ENCODE data around the gene TBC1D2B.

TBC1D2B gene

DNA sequence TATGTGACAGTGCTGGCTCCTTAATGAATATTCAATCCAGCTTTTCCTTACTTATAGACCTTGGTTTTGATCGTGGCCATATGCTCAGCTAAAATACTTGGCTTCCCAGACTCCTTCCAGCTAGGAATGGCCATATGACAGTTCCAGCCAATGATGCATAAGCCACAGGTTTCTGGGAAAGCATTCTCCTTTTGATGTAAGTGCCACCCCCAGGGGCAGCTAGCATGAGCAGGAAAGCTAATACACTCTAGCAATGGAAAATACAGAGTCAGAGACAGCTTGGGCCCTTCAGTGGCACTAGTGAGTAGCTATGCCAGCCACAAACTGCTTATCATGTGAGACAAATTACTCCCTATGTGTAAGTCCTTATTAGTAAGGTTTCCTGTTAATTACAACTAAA lies 26.7 kb downstream of the TBC1D2B start:
- H3K4me3 Mint-ChIP-seq, result peak overlapping the region; percentile 74 to 76
- no peak for ATAC-seq (replicated peaks)
- H3K27me3 Mint-ChIP-seq, result no peaks in the 10 kb centered on the region
- DNase-seq, result no peak
- peak overlapping the region; percentile 95 to 96 for H3K27ac Mint-ChIP-seq
- peaks cover 66% of the 10 kb centered on the region for H3K36me3 Mint-ChIP-seq (ENCODE audit: insufficient read depth)
- peaks cover 79 to 92% of the 10 kb centered on the region in 2 donors for H3K4me1 Mint-ChIP-seq (ENCODE audit: low read depth in 2 of 2)
- no peaks in the 10 kb centered on the region for H3K9me3 Mint-ChIP-seq

DNA sequence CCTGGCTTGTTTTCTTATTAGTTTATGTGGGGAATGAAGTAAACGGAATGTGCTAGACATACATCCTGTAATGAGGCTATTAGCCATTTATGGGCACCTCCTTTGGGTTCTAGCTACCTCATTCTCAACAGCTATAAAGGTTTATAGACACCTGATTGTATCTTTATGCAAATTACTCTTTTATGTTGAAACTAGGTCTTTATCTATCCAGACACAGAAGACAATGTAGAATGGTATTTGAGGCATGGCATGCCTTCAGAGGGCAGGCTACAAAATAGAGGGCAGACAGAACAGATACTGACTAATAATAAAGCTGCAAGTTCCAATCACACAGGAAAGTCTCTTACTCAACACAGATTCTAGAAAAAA lies 27.1 kb downstream of the TBC1D2B start:
- ATAC-seq (replicated peaks) (peak; percentile 66), DNase-seq (no peak)
- Mint-ChIP-seq H3K36me3 (ENCODE audit: insufficient read depth) (peaks cover 67% of the 10 kb centered on the region), H3K9me3 (no peaks in the 10 kb centered on the region), H3K4me1 (ENCODE audit: low read depth in 2 of 2) (peaks cover 77 to 89% of the 10 kb centered on the region in 2 donors), H3K27me3 (no peaks in the 10 kb centered on the region), H3K4me3 (peak overlapping the region; percentile 74 to 76), H3K27ac (peak overlapping the region; percentile 95 to 96)

DNA sequence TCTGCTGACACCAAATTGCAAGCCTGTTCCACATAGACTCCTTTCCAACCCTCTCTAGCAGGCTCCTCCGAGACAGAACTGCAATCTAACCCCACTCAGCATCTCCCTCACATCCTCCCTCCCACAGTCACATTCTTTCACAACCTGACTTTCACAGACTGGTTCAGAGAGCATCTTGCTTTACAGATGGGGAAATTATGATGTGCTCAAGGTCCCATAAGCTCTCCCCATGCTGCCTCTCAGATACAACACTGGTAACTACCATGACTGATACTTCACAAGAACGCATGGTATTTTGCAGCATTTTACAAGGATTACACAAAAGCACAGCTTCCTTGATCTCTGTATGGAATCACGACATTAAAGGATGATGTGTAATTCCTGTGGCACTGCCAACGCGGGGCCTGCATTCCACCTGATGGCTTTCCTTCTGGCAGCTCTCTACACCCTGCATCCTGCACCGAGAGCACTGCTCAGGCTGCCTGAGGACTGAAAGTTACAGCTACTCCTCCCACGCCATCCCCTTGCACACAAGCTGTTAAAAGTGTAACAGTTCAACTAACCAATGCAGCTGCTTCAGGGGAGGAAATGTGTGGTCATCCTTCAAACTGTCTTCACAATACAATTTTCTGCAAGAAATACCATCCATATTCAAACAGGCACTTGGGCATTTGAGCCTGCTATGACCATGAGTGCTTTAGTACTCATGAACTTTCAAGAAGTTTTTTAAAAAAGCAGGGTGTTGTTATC lies 27.6 kb downstream of the TBC1D2B start:
- peak overlapping the region; percentile 95 to 96 for H3K27ac Mint-ChIP-seq
- H3K36me3 Mint-ChIP-seq (ENCODE audit: insufficient read depth), result peaks cover 66% of the 10 kb centered on the region
- peak in 2 of 3 experiments; percentile 45 to 55 for DNase-seq

DNA sequence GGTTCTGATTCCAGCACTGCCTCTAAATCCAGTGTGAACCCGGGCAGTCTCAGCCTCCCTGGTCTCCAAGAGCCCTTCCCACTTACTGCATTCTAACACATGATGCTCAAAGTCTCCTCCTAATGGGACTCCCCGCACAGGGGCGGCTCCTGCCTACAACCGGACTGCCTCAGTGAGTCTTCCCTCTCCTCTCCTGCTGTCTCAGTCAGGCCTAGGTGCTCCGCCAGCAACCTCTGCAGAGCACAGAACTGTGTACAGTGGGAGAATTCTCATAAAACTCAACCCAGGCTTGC lies 28.9 kb downstream of the TBC1D2B start:
- Mint-ChIP-seq H3K36me3 (ENCODE audit: insufficient read depth) (peaks cover 73% of the 10 kb centered on the region), H3K9me3 (no peaks in the 10 kb centered on the region), H3K4me3 (peak overlapping the region; percentile 74 to 76), H3K4me1 (ENCODE audit: low read depth in 2 of 2) (peaks cover 79 to 88% of the 10 kb centered on the region in 2 donors), H3K27me3 (no peaks in the 10 kb centered on the region), H3K27ac (peak overlapping the region; percentile 95 to 96)
- no peak for DNase-seq
- no peak for ATAC-seq (replicated peaks)

More for the DNA sequence above, 27.6 kb downstream of the TBC1D2B start:
- peak overlapping the region; percentile 74 to 76 for H3K4me3 Mint-ChIP-seq
- no peaks in the 10 kb centered on the region for H3K9me3 Mint-ChIP-seq
- ATAC-seq (replicated peaks), result peak; percentile 36
- H3K27me3 Mint-ChIP-seq, result no peaks in the 10 kb centered on the region
- peaks cover 75 to 89% of the 10 kb centered on the region in 2 donors for H3K4me1 Mint-ChIP-seq (ENCODE audit: low read depth in 2 of 2)

DNA sequence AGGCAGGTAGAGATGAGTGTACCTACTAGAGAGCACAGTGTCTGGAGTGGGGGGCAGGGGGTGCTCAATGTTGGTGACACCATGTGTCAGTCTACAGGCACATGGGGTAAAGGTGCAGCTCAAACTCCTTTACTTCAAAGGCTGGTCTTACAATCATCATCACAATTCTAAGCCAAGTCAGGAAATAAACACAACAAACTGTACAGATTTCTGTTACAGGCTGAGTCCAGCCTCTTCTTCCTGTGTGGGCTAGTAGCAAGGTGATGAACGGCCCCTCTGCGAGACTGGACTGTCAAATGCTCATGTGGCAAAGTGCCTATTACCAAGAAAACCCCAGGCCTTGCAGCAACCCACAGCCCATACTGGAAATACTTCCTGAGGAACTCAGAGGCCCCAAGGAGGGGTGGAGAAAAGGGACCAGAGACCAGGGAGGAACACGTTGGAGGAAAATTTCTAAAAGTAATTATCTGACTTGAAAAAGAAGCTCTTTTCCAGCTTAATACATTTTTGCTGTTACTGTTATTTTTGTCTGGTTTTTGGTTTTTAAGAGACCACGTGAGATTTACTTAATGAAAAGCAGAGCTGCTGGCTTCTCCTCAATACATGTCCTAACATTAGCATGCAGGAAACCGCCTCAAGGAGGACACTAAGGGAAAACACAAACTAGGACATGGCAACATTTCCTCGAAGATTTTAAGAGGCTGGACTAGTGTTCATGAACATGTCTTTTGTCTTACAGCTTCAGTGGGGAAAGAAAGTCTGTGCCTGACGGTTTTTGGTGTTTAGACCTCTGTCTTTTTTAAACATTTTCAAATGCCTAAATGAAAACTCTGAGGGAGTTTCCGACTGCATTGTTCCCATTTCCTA lies 29.5 kb downstream of the TBC1D2B start:
- Mint-ChIP-seq H3K4me3 (peak overlapping the region; percentile 74 to 76), H3K4me1 (ENCODE audit: low read depth in 2 of 2) (peaks cover 82 to 83% of the 10 kb centered on the region in 2 donors), H3K9me3 (no peaks in the 10 kb centered on the region), H3K27ac (peak overlapping the region; percentile 95 to 96), H3K27me3 (no peaks in the 10 kb centered on the region), H3K36me3 (ENCODE audit: insufficient read depth) (peaks cover 78% of the 10 kb centered on the region)
- DNase-seq, result peak in 2 of 3 experiments; percentile 46 to 50
- ATAC-seq (replicated peaks), result peak; percentile 34

DNA sequence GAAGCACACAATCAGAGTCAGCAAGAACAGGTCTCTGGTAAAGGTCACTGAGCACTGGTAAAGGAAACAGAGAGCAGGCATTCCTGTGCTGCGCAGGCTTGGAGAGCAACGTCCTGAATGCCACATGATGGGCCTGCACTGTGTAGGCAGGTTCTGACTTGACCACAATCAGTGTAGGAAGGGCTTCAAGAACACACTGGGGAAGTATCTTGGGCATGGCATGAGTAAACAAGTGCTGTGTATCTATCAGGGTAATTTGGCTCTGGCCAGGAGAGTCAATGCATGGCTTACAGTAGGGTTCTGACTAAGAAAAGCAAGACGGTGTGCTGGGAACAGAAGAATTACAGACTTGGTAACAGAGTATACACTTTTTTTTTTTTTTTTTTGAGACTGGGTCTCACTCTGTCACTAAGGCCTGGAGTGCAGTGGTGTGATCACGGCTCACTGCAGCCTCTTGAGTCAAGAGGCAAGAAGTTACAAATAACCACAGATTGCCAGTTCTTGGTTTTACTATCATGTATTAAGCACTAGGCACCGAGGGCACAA lies 30.6 kb downstream of the TBC1D2B start:
- Mint-ChIP-seq H3K27me3 (no peaks in the 10 kb centered on the region), H3K36me3 (ENCODE audit: insufficient read depth) (peaks cover 76% of the 10 kb centered on the region), H3K4me1 (ENCODE audit: low read depth in 2 of 2) (peaks cover 79 to 81% of the 10 kb centered on the region in 2 donors), H3K4me3 (peak overlapping the region; percentile 73 to 74), H3K9me3 (no peaks in the 10 kb centered on the region), H3K27ac (peak overlapping the region; percentile 95 to 96)
- DNase-seq (peak in 1 of 3 experiments; percentile 39), ATAC-seq (replicated peaks) (peak; percentile 16)

DNA sequence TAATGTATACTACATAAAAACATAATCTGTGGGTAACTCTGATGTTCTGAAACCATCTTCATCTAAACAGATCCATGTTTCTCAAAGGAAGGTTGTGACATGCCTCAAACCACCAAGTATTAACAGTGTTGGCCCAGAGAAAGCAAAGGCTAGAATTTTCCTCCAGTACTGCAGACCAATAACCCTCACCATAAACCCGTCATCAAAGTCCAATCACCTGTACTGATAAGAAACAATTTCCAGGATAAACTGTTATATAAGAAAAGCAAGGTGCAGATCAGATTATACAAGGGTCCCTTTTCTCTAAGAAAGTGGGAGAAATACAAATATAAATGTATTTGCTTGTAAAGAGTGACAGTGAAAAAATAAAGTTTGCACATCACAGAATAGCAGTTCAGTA lies 32.3 kb downstream of the TBC1D2B start:
- Mint-ChIP-seq H3K36me3 (ENCODE audit: insufficient read depth) (peaks cover 68% of the 10 kb centered on the region), H3K27ac (peak overlapping the region; percentile 95 to 96), H3K4me1 (ENCODE audit: low read depth in 2 of 2) (peaks cover 68 to 75% of the 10 kb centered on the region in 2 donors), H3K9me3 (no peaks in the 10 kb centered on the region), H3K4me3 (peak overlapping the region; percentile 37 to 43), H3K27me3 (no peaks in the 10 kb centered on the region)
- ATAC-seq (replicated peaks), result no peak
- DNase-seq, result no peak

DNA sequence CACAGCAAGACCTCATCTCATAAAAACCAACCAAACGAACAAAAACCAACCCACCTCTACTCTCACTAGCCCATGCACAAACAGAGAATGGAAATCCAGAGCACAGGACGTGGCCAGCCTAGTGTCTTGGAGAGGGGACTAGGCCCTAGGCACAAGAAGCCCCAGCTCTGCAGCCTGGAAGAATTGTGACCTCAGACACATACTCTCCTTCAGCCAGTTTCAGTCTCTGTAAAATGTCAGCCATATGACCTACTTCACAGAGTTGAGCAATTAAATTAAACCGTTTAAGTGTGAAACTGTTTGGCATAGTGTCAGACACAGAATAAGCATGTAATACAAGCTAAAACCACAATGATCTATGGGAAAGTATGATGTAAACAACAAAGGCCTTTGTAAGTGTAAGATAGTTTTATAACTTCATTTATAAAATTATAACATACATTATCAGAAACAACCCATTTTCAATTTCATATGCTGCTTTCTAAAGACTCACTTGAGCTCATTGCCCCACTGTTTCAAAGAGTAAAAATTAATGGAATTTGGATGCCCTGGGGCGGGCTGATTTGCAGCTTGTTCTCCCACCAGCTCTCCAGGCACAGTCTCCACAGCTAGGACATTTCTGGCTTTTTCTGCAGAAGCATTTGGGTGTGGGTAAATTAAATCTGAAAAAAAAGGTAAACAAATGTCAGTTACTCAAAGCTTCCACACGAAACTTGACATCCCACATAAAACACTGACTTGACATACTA lies 32.9 kb downstream of the TBC1D2B start:
- Mint-ChIP-seq H3K36me3 (ENCODE audit: insufficient read depth) (peaks cover 65% of the 10 kb centered on the region), H3K4me1 (ENCODE audit: low read depth in 2 of 2) (peaks cover 68 to 75% of the 10 kb centered on the region in 2 donors), H3K9me3 (no peaks in the 10 kb centered on the region), H3K27ac (peak overlapping the region; percentile 95 to 96), H3K27me3 (no peaks in the 10 kb centered on the region), H3K4me3 (peak overlapping the region; percentile 74)
- peak; percentile 41 to 46 (median 45) for DNase-seq
- peak; percentile 74 for ATAC-seq (replicated peaks)

DNA sequence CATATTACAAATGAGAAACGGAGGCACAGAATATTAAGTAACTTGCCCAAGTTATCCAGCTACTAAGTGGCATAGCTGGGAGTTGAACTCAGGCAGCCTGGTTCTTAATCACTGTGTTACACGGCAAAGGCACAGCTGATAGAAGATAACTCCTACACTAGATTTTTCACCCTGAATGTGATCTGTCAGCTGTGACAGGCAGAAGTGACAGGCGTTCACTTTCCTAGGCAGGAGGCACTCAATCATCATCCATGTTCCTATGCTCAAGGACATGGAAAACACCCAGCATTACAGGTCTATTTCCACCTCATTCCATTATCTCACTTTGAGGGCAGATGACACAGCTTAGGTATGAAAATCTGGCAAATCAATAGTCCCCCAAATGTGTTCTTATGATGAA lies 35.6 kb downstream of the TBC1D2B start:
- no peak for ATAC-seq (replicated peaks)
- H3K4me1 Mint-ChIP-seq (ENCODE audit: low read depth in 2 of 2), result peaks cover 63 to 75% of the 10 kb centered on the region in 2 donors
- peak overlapping the region; percentile 95 to 96 for H3K27ac Mint-ChIP-seq
- no peaks in the 10 kb centered on the region for H3K9me3 Mint-ChIP-seq
- no peak for DNase-seq
- no peak overlapping the region for H3K4me3 Mint-ChIP-seq
- no peaks in the 10 kb centered on the region for H3K27me3 Mint-ChIP-seq
- peaks cover 49% of the 10 kb centered on the region for H3K36me3 Mint-ChIP-seq (ENCODE audit: insufficient read depth)

DNA sequence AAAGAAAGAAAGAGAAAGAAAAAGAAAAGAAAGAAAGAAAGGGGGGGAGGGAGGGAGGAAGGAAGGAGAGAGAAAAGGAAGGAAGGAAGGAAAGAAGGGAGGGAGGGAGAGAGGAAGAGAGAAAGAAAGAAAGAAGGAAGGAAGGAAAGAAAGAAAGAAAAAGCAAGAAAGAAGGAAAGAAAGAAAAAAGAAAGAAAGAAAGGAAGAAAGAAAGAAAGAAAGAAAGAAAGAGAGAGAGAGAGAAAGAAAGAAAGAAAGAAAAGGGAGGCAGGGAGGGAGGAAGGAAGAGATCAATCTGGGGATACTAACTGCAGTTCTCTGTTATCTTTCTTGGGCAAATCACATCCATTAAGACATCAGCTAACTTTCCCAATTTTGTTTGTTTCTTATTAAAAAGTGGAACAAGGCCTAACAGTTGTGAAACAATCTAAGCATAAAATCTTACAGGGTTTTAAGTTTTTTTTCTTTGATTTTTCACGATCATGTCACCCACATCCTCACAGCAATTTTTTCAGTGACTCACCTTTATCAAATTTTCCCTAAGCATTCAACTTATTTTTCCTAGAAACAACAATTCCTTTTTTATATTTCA lies 36.8 kb downstream of the TBC1D2B start:
- Mint-ChIP-seq H3K36me3 (ENCODE audit: insufficient read depth) (peaks cover 37% of the 10 kb centered on the region), H3K4me3 (peak overlapping the region; percentile 45 to 59), H3K9me3 (no peaks in the 10 kb centered on the region), H3K4me1 (ENCODE audit: low read depth in 2 of 2) (peaks cover 58 to 76% of the 10 kb centered on the region in 2 donors), H3K27ac (peak overlapping the region; percentile 95 to 96), H3K27me3 (no peaks in the 10 kb centered on the region)
- DNase-seq (no peak), ATAC-seq (replicated peaks) (no peak)

DNA sequence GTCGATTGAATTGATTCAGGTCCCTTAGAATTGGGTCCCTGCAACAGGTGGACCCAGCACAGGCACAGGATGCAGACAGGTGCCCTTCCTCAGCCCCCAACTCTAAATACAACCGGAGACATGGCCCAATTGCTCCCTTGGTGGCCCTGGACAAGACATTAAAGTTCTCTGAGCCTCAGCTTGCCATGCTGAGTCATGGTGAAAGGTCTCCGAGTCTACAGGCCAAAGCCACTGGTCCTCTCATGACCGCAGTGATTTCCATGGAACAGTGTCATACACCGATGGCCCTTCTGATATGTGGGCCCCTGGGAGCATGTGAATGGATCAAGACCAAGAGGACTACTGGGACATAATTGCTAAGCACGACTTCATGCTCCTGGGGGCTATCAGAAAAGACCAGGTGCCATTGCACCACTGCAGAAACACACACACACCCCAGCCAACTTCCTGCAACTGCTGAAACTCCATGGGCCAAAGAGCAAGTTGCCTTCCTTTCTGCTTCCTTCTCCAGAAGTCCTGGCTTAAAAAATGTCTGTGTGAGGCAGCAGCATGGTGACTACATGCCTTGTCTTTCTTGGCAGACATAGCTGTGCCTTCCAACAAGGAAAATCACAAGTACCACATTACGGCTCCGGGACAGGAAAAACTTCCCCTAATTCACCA lies 38.8 kb downstream of the TBC1D2B start:
- peaks cover 65 to 81% of the 10 kb centered on the region in 2 donors for H3K4me1 Mint-ChIP-seq (ENCODE audit: low read depth in 2 of 2)
- peaks cover 42% of the 10 kb centered on the region for H3K36me3 Mint-ChIP-seq (ENCODE audit: insufficient read depth)
- H3K9me3 Mint-ChIP-seq, result no peaks in the 10 kb centered on the region
- peak overlapping the region in 1 of 2 donors; percentile 65 for H3K4me3 Mint-ChIP-seq
- ATAC-seq (replicated peaks), result no peak
- H3K27ac Mint-ChIP-seq, result peak overlapping the region; percentile 95 to 96
- no peaks in the 10 kb centered on the region for H3K27me3 Mint-ChIP-seq
- DNase-seq, result no peak

DNA sequence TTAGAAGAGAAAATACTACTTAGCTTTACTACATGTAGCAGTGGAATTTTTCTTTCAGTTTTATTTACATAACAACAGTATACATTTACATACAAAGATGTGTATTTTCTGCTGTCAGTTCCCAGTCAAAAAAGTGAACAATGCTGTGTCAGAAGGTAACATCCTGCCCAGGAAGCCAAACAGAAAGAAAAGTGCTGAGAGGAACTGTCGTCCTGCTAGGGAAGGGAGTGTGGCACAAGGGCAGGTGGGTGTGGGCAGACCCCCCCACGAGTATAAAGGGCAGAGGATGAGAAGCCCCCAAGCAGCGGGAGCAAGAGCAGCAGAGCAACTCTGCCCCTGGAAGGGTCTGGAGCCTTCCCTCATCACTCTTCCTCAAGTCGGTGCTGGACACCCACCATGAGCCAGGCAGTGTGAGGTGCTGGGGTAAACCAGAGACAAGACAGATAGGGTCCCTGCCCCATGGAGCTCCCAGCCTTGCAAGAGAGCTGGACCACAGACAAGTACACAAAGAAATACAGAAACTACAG lies 39.7 kb downstream of the TBC1D2B start:
- H3K4me3 Mint-ChIP-seq, result peak overlapping the region; percentile 51 to 65
- no peak for ATAC-seq (replicated peaks)
- H3K36me3 Mint-ChIP-seq (ENCODE audit: insufficient read depth), result peaks cover 35% of the 10 kb centered on the region
- peak overlapping the region; percentile 78 to 96 for H3K27ac Mint-ChIP-seq
- no peaks in the 10 kb centered on the region for H3K27me3 Mint-ChIP-seq
- no peaks in the 10 kb centered on the region for H3K9me3 Mint-ChIP-seq
- no peak for DNase-seq
- H3K4me1 Mint-ChIP-seq (ENCODE audit: low read depth in 2 of 2), result peaks cover 65 to 87% of the 10 kb centered on the region in 2 donors

Measured in effector memory CD8-positive, alpha-beta T cell (primary cell).